Immature natural killer cell (primary cell): ENCODE results near the gene DOK7. TPM values are rescaled to one million over a fixed set of nuclear protein-coding genes. Genes with fewer than 3 reads are reported as not detected.

Source experiments
- DNase-seq, 3 donors: peaks; one replicate each; pipeline ENCODE4 v3.0.0; 2022; ENCODE audit warnings: mixed read lengths in 1 of 3
- H3K27ac Mint-ChIP-seq, 6 donors: one replicate each; pipeline ENCODE4 v1.8.0; 2020; ENCODE audit warnings: mixed read lengths in 6 of 6, mild to moderate bottlenecking in 5 of 6, inconsistent platforms in 4 of 6, moderate library complexity in 3 of 6
- H3K27me3 Mint-ChIP-seq, 3 donors: one replicate each; pipeline ENCODE4 v1.8.0; 2020 to 2021; ENCODE audit warnings: low read depth in 3 of 3, mild to moderate bottlenecking in 3 of 3, mixed read lengths in 3 of 3, moderate library complexity in 3 of 3, inconsistent platforms in 1 of 3
- H3K36me3 Mint-ChIP-seq, 3 donors: one replicate each; pipeline ENCODE4 v1.8.0; 2020; ENCODE audit warnings: mixed read lengths in 3 of 3, inconsistent platforms in 2 of 3, mild to moderate bottlenecking in 2 of 3
- H3K4me1 Mint-ChIP-seq, 2 donors: one replicate each; pipeline ENCODE4 v1.8.0; 2020; ENCODE audit warnings: inconsistent platforms in 2 of 2, mild to moderate bottlenecking in 2 of 2, mixed read lengths in 2 of 2, moderate library complexity in 1 of 2
- H3K4me3 Mint-ChIP-seq, 5 donors: one replicate each; pipeline ENCODE4 v1.8.0; 2020; ENCODE audit warnings: mild to moderate bottlenecking in 5 of 5, mixed read lengths in 5 of 5, inconsistent platforms in 3 of 5, moderate library complexity in 3 of 5
- H3K9me3 Mint-ChIP-seq, 6 donors: one replicate each; pipeline ENCODE4 v1.8.0; 2020; ENCODE audit warnings: mild to moderate bottlenecking in 6 of 6, mixed read lengths in 6 of 6, inconsistent platforms in 4 of 6, moderate library complexity in 3 of 6
- polyA plus RNA-seq, 3 donors: library from polyadenylated mRNA; unstranded; fragments of 300-500 nt; fragmentation: Illumina TruSeq; gene quantifications; one replicate each; pipeline ENCODE4 v1.2.3, GENCODE V29; 2021

The DOK7 gene
- polyA plus RNA-seq, 3 donors from 2014 or later = 4.2 to 4.8 TPM; not detected in 1

DNA sequence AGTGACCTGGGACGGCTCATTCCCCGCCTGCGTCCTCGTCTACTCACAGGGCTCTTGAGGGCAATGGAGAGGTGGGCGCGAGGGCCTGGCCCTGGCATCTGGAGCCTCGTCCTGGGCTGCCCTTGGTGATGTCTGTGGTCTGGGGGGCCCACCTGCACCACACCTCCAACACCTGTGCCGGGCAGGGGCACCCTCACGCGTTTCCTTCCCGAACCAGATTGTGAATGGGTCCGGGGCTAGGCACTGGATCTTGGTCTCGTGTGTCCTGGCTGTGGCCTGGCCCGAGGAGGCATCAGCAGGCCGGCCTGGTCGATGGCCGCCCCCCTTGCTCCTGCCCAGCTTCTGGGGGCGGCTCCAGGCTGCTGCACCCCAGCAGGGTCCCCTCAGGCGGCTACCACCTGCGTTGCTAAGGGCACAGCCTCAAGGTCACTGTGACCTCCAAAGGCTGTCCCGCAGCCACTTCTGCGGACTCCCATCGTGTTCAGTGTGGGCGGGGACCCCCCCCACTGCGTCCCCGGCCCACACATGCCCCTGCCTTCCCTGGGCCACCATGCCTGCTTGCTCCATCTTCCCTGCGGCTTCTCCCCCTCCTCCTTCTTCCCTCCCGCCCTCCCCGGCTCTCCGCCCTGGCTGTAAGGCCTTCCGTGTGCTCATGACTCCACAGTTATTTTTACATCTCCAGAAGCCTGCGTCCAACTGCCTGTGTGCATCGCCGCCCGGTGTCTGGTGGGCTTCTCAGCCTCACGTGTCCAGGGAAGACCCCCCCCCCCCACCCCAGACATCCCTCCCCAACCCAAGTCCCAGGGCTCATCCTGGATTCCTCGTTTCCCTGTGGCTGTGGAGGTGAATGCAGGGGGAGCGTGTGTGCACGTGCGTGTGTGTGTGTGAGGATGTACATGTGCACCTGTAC lies 3.8 kb downstream of the DOK7 start:
- DNase-seq = no peak

DNA sequence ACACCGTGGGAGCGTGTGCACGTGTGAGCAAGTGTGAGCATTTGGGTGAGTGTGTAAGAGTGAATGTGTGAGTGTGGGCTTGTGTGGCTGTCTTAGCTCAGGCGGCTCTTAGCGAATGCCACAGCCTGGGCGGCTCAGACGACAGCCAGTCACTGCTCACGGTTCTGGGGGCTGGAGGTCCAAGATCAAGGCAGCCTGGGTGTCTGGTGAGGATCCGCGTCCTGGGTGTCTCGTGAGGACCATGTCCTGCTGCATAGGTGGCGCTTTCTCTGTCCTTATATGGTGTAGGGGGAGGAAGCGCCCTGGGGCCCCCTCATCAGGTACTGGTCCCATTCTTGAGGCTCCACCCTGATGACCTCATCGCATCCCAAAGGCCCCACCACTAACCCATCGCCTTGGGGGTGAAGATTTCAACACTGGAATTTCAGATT lies 4.5 kb downstream of the DOK7 start:
- DNase-seq = no peak
- Mint-ChIP-seq H3K27me3 (peaks cover under 1 to 6% (median 2%) of the 10 kb centered on the region in 3 donors), H3K27ac (no peak overlapping the region), H3K9me3 (no peaks in the 10 kb centered on the region), H3K36me3 (no peaks in the 10 kb centered on the region), H3K4me1 (no peaks in the 10 kb centered on the region), H3K4me3 (no peak overlapping the region)

More for the DNA sequence above, 3.8 kb downstream of the DOK7 start:
- Mint-ChIP-seq H3K27me3 (peaks cover 2 to 6% (median 4%) of the 10 kb centered on the region in 3 donors), H3K4me1 (no peaks in the 10 kb centered on the region), H3K27ac (no peak overlapping the region), H3K4me3 (no peak overlapping the region), H3K36me3 (no peaks in the 10 kb centered on the region), H3K9me3 (no peaks in the 10 kb centered on the region)

DNA sequence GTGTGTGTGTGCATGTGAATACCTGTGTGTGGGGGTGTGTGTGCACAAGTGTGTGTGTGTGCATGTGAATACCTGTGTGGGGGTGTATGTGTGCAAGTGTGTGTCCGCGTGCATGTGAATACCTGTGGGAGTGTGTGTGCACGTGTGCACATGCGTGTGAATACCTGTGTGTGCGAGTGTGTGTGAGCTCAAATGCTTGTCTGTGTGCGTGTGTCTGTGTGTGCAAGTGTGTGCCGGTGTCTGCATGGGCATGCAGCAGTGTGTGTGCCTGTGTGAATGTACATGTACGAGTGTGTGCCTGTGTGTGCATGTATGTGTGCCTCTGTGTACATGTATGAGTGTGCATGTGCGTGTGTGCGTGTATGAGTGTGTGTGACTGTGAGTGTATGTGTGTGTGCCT lies 5.0 kb downstream of the DOK7 start:
- Mint-ChIP-seq H3K36me3 (no peaks in the 10 kb centered on the region), H3K27ac (no peak overlapping the region), H3K9me3 (no peaks in the 10 kb centered on the region), H3K4me1 (no peaks in the 10 kb centered on the region), H3K27me3 (peaks cover 0 to 6% (median 2%) of the 10 kb centered on the region in 3 donors), H3K4me3 (no peak overlapping the region)
- DNase-seq = no peak

DNA sequence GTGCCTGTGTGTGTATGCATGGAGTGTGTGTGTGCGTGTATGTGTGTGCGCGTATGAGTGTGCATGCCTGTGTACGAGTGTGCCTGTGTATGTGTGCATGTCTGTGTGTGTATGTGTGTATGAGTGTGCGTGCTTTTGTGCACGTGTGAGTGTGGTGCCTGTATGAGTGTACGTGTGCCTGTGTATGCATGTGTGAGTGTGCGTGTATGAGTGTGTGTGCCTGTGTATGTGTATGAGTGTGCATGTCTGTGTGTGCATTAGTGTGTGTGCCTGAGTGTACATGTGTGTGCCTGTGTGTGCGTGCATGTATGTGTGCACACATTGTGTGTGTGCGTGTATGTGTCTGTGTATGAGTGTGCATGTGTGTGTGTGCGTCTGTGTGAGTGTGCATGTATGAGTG lies 5.7 kb downstream of the DOK7 start:
- H3K4me1 Mint-ChIP-seq = no peaks in the 10 kb centered on the region
- H3K27me3 Mint-ChIP-seq = peaks cover 0 to 6% (median 2%) of the 10 kb centered on the region in 3 donors
- H3K4me3 Mint-ChIP-seq = no peak overlapping the region
- H3K9me3 Mint-ChIP-seq = no peaks in the 10 kb centered on the region
- no peaks in the 10 kb centered on the region for H3K36me3 Mint-ChIP-seq
- no peak for DNase-seq
- no peak overlapping the region for H3K27ac Mint-ChIP-seq

DNA sequence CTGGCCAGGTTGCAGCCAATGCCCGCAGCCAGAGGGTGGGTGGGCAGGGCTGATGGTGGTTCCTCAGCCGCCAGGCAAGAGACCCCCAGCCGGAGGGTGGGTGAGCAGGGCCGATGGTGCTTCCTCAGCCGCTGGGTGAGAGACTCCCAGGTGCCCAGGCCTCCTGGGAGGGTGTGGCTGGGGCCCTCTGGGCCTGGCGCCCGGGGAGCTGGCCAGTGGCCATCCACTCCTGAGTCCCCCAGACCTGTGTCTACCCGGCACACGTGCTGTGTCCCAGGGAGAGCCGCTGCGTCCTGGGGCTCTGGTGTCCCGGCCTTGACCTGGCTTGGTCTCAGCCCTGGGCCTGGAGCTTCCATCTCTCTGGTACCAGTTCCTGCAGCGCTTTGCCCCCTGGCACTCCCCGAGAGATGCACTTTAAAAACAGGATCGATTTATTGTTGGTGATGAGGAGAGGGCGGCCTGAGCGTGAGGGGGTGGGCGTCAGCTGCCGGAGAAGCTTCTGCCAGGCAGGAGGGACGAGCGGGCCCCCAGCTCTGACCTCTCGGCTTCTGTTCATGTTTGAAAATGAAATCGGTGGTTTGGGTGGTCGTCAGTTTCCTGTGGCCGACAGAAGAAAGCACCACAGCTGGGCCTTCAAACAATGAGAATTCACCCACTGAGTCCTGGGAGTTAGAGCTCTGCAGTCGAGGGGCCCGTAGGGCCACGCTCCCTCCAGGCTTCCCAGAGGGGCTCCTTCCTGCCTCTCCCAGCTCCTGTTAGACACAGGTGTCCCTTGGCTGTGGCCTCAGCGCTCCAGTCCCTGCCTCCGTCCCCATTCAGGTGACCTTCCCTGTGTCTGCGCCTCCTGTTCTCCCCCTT lies 6.5 kb downstream of the DOK7 start:
- H3K27ac Mint-ChIP-seq = no peak overlapping the region
- DNase-seq = no peak

DNA sequence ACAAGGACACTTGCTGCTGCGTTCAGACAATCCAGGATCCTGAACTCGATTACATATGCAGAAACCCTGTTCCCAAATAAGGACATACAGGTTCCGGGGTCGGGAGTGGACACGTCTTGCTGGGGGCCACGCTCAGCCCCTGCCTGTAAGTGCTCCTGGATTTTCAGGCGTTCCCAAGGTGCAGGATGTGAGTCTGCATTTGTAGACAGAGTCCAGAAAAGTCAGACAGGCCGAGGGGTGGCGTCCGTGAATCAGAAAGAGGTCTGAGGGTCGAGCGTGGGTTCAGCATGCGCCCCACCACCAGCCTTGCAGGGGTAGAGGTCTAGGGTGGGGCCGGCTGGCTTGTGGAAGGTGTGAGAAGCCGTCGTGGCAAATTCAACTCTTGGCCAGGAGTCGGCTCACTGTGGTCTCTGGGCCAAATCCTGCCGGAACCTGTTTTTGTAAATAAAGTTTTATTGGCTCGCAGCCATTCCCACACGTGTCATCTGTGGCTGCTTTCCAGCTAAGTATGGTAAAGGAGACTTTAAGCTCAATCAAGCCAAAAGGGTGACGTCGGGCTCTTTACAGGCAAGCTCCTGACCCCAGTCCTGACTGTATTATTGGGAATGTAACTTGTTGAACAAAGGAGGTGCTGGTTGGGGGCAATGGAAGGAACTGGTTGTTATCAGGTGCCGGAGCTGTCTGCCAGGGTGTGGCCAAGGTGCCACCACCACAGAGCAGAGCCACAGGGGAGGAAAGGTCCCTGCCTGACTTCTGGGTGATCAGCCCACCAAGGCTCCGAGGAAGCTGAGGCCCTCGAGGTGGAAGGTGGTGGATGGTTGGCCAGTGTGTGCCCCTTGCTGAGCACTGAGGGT lies 7.4 kb downstream of the DOK7 start:
- Mint-ChIP-seq H3K27me3 (peaks cover 0 to 3% (median 0%) of the 10 kb centered on the region in 3 donors), H3K27ac (no peak overlapping the region), H3K9me3 (no peaks in the 10 kb centered on the region), H3K4me3 (no peak overlapping the region), H3K4me1 (no peaks in the 10 kb centered on the region), H3K36me3 (no peaks in the 10 kb centered on the region)
- DNase-seq = no peak

More for the DNA sequence above, 6.5 kb downstream of the DOK7 start:
- no peaks in the 10 kb centered on the region for H3K9me3 Mint-ChIP-seq
- H3K27me3 Mint-ChIP-seq = peaks cover 0 to 4% (median 0%) of the 10 kb centered on the region in 3 donors
- H3K4me3 Mint-ChIP-seq = no peak overlapping the region
- no peaks in the 10 kb centered on the region for H3K36me3 Mint-ChIP-seq
- no peaks in the 10 kb centered on the region for H3K4me1 Mint-ChIP-seq

DNA sequence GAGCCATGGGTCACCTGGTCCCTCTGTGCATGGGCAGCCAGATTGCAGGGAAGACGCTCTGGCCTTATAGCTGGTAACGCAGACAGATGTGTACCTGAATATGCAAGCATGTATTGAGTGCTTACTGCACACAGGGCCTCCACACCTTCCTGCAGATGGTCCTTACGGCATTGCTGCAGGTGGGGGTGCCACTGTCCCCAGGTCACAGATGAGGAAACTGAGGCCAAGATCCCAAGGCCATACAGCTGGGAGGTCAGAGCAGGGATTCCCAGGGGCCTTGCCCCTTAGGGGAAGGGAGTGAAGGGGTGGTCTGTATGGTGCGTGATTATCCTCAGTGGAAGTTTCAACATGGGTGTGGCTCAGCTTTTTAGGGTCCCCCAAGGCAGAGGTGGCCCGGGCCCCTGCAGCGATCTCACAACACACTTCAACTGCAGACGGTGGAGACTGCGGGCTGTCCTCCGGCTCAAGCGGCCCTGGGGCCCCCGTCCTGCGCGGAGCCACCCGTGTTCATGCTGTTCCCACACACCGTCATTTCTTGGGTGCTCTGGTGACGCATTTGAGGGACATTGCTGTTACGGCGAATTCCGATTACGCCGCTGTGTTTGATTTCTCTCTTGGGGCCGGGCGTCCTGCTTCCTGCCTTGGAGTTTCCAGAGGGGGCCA lies 8.1 kb downstream of the DOK7 start:
- Mint-ChIP-seq H3K4me1 (no peaks in the 10 kb centered on the region), H3K36me3 (no peaks in the 10 kb centered on the region), H3K4me3 (no peak overlapping the region), H3K9me3 (no peaks in the 10 kb centered on the region), H3K27ac (no peak overlapping the region), H3K27me3 (peaks cover 0 to 3% (median 0%) of the 10 kb centered on the region in 3 donors)
- DNase-seq = no peak

DNA sequence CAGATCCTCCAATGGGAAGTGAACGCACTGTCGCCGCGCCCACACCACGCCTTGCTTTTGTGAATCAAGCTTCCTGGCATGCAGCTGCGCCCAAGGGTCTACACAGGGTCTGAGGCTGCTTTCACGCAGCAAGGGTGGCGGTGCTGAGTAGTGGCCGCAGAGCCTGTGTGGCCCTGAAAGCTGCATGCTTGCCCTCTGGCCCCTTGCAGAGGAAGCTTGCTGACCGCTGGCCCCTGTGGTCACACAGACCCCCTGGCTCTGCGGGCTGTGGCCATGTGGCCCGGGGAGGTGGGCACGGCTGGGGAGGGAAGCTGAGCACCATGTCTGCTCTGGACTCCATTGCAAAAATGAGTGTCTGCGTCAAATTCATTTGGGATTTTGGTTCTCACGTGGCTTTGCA lies 8.8 kb downstream of the DOK7 start:
- H3K36me3 Mint-ChIP-seq = no peaks in the 10 kb centered on the region
- H3K27ac Mint-ChIP-seq = no peak overlapping the region
- no peaks in the 10 kb centered on the region for H3K4me1 Mint-ChIP-seq
- peaks cover 1 to 4% (median 3%) of the 10 kb centered on the region in 3 donors for H3K27me3 Mint-ChIP-seq
- H3K9me3 Mint-ChIP-seq = no peaks in the 10 kb centered on the region
- H3K4me3 Mint-ChIP-seq = no peak overlapping the region
- DNase-seq = no peak

DNA sequence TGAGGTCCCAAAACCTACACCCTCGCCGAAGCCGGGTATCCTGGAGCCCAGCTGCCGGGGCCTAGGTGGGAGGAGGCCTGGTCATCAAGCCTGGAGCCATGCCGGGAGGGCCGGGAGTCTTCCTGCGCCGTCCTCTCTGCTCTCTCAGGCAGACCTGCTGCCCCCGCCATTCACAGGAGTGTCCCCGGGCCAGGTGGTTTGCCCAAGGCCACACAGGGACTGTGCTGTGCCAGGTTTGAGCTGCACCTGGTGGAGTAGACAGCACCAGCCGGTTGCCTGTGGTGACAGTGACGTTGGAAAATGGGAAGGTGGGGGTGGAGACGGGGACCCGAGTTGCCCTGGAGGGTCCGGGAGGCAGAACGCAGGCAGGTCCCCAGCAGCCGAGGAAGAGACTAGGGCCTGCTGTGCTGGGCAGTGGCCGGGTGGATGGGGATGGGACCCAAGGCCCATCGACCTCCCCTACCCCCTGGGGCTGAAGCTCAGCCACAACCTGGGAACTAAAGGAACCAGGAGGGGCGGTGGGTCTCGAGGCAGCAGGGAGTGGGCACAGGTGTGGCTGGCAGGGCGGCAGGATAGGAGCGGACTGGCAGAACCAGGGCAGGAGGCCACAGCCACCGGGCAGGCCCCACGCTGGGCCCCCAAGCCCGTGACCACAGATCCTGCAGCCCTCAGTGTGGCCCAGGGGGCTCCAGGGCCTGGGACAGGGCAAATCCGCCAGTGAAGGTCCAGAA lies 9.5 kb downstream of the DOK7 start:
- H3K4me3 Mint-ChIP-seq = no peak overlapping the region
- DNase-seq = no peak
- H3K36me3 Mint-ChIP-seq = no peaks in the 10 kb centered on the region
- H3K4me1 Mint-ChIP-seq = no peaks in the 10 kb centered on the region
- no peaks in the 10 kb centered on the region for H3K9me3 Mint-ChIP-seq
- no peak overlapping the region for H3K27ac Mint-ChIP-seq
- peaks cover 3 to 6% (median 4%) of the 10 kb centered on the region in 3 donors for H3K27me3 Mint-ChIP-seq

DNA sequence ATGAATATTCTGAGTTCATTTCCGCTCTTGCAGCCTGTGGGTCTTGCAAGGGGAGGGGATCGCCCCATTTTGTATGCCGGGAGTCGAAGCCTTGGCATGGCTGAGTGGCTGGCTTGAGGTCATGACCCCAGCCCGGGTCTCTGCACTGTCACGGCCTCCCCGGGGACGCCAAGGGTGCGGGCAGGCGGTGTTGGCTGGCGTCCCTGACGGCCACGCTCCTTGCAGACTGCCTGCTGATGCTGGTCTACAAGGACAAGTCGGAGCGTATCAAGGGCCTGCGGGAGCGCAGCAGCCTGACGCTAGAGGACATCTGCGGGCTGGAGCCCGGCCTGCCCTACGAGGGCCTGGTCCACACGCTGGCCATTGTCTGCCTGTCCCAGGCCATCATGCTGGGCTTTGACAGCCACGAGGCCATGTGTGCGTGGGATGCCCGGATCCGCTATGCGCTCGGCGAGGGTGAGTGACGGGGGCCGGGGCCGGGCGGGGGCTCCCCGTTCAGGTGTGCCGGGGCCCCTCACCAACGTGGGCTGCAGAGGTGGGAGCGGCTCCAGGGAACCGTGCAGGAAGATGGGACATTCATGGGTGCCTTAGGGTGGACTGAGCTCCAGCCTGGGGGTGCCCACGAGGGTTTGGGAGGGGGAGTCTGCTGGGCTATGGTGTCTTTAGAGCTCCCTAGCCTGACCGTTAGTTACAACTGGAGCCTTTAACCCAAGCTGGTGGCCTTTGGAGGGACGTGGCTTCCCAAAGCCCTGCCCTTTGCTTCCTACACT lies 10.3 kb downstream of the DOK7 start:
- no peak overlapping the region for H3K27ac Mint-ChIP-seq
- no peak for DNase-seq

DNA sequence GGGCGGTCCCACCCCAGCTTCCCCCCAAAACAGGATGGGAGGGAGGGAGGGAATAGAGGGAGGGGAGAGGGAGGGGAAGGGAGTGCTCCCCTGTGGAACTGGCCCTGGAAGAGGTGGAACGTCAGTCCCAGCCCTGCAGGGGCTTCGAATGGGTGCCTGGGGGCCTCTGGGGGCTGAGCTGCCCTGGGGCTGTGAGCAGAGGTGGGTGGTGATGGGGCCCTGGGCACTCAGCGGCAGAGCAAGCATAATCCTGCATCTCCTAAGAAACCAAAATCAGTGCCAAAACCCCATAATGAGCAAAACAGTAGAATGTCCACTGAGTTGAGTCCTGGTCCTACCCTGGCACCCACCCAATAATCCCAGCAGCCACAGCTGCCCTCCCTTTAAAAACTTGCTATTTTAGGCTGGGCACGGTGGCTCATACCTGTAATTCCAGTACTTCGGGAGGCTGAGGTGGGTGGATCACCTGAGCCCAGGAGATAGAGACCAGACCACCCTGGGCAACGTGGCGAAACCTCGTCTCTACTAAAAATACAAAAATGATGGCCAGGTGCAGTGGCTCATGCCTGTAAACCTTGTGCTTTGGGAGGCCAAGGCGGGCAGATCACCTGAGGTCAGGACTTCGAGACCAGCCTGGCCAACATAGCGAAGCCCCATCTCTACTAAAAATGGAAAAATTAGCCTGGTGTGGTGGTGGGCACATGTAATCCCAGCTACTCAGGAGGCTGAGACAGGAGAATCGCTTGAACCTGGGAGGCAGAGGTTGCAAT lies 11.1 kb downstream of the DOK7 start:
- H3K9me3 Mint-ChIP-seq = no peaks in the 10 kb centered on the region
- no peaks in the 10 kb centered on the region for H3K36me3 Mint-ChIP-seq
- DNase-seq = no peak
- H3K27me3 Mint-ChIP-seq = peaks cover 3 to 6% (median 4%) of the 10 kb centered on the region in 3 donors
- H3K4me1 Mint-ChIP-seq = no peaks in the 10 kb centered on the region
- H3K4me3 Mint-ChIP-seq = no peak overlapping the region
- H3K27ac Mint-ChIP-seq = no peak overlapping the region

More for the DNA sequence above, 10.3 kb downstream of the DOK7 start:
- Mint-ChIP-seq H3K36me3 (no peaks in the 10 kb centered on the region), H3K27me3 (peaks cover 3 to 6% (median 4%) of the 10 kb centered on the region in 3 donors), H3K4me3 (no peak overlapping the region), H3K4me1 (no peaks in the 10 kb centered on the region), H3K9me3 (no peaks in the 10 kb centered on the region)
